GM18868 (cell line): ENCODE measurements around the gene TUBGCP5.
"Not testable (repeated sequence)": the region's sequence is repeated elsewhere in the genome, so short reads cannot be mapped to it uniquely, and the experiment has no call there.

Experiments used
- ATAC-seq: cut with Tn5 transposase; IDR thresholded peaks from one replicate; pipeline ENCODE4 v1.9.1; 2021; ENCODE audit warnings: mild to moderate bottlenecking, moderate library complexity; ENCODE audit not compliant: unreplicated experiment

Gene TUBGCP5

GRCh38 chr15:23043535-23043934 is 4.2 kb upstream of the TUBGCP5 start:
- not testable (repeated sequence) for ATAC-seq

- not testable (repeated sequence) for ATAC-seq
These were observed 2.4 kb upstream of the TUBGCP5 start for GRCh38 chr15:23041736-23042135.

- peak; percentile 12 for ATAC-seq
These were observed 530 bp upstream of the TUBGCP5 start for GRCh38 chr15:23039917-23040281.

DNA sequence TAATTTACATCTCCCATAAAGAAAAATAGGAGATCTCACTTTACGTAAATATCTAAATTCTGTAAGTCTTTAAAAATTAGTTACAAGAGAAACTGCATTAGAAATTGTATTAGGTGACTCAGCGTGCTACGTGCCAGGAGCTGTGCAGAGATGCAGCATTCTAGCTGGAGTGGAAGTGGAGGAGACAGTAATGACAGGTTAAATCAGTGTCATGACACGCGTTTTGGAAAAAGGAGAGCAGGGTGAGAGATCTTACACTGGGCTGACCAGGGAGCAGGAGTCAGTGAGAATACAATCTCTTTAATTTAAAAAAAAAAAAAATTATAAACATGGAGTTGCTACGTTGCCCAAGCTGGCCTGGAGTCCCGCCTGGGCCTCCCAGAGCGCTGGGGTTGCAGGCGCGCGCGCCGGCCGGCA is 635 bp downstream of the TUBGCP5 start:
- peak; percentile 22 for ATAC-seq

GRCh38 chr15:23035964-23036566 is 3.3 kb downstream of the TUBGCP5 start:
- ATAC-seq, result peak; percentile 15

DNA sequence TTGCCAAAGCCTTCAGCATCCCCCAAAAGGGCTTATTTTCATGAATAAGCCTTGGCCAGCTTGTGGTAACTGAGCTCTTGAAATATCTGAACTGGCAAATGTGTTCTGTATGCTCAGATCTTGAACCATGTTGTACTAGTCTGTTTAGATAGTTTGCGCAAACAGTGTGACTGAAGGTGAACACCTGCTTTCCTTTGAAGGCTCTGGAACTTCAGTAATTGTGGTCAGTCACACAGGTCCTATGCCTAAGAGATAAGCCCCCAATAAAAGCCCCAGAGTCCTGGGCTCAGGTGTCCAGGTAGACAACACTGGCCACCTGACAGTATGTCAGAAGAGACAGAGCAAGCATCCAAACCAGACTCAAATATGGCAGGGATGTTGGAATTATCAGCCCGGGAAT is 5.4 kb downstream of the TUBGCP5 start:
- no peak for ATAC-seq

DNA sequence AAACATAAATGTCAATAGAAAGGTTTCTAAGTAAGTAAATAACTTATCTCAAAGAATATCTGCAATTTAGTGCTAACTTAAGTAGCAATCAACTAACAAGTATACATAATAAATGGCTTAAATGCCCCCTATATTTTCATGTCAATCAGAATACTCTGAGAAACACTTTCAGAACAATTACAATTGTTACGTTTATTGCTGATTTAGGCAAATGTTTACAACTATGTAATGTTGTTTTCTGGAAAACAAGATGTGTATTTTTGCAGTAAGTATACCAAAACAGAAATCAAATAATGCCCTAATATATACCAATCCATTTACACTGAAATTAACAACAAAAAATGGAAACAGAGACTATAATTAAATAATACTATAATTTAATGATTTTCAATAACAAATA is 13.2 kb downstream of the TUBGCP5 start:
- ATAC-seq, result no peak

DNA sequence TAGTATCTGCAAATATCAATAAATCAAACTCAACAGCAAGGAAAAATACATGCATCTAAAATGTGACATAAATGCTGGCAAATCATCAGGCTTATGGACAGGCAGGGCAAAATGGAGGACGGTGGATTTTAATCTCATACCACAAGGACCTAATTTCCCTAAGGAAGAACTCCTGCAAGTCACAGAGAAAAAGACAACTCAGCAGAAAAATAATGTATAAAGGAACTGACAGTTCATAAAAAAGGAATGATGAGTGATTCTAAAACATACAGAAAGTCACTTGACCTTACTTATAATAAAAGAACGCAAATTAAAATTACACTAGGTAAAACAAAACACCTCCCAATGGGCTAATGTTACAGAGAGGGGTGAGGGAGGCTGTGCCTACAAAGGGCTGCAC is 17.2 kb downstream of the TUBGCP5 start:
- no peak for ATAC-seq

DNA sequence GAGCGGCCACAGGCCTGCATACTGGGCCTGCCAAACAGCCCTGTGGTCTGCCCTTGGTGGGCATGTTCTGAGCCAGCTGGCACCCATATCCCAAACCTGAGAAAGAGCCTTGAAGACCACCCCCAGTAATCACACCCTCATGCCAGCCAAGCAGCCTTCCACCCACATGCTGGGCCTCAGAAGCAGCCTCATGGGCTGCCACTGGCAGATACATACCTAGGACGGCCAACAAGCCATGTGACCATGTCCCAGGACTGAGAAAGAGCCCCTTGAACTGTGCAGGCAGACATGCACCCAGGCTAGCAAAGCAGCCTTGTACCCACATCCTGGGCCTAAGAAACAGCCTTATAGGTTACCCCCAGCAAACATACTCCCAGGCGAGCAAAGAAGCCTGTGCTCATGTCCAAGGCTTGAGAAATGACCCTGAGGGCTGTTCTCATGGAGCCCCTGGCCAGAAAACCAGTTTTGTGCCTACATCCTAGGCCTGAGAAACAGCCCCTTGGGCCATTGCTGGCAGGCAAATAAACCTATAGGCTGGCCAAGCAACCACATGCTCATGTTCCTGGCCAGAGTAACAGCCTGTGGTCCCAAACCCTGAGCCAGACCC is 24.9 kb downstream of the TUBGCP5 start:
- ATAC-seq, result no peak

DNA sequence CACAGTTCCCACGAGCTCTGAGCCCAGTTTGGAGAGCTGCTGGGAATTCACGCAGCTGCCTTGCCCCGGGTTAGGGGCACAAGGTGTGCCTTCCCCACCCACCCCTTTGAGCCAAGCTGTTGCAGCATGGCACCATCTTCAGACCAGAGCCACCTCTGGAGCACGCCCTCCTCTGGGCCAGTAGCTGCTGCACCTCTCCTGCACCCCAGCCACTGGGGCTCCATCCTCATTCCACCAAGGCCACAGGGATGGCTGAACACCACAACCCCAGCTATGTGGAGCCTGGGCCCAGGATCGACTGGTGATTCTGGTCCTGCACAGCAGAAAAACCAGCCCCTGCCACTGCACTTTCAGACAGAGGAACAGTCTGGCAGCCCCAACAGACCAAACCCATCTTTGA is 25.7 kb downstream of the TUBGCP5 start:
- ATAC-seq, result no peak

- not testable (repeated sequence) for ATAC-seq
These were observed 26.8 kb downstream of the TUBGCP5 start for GRCh38 chr15:23012616-23013015.

DNA sequence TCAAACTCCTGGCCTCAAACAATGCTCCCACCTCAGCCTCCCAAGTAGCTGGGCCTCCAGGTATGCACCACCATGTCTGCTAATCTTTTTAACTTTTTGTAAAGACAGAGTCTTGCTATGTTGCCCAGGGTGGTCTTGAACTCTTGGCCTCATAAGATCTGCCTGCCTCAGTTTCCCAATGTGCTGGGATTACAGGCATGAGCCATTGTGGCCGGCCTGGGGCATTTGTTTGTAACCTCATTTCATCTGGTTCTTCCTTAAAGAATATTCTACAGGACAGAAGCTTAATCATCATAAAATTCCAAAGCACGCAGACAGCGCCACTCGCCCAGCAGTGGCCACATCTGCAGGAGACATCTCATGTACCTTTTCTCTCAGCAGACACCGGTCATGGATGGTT is 35.6 kb downstream of the TUBGCP5 start:
- ATAC-seq, result no peak

GRCh38 chr15:23002920-23003319 is 36.4 kb downstream of the TUBGCP5 start:
- ATAC-seq, result no peak

GRCh38 chr15:22995795-22996194 is 43.6 kb downstream of the TUBGCP5 start:
- no peak for ATAC-seq

- no peak for ATAC-seq
These were observed 47.4 kb downstream of the TUBGCP5 start for GRCh38 chr15:22992024-22992326.

GRCh38 chr15:22989576-22990477 is 49.5 kb downstream of the TUBGCP5 start:
- ATAC-seq, result no peak

DNA sequence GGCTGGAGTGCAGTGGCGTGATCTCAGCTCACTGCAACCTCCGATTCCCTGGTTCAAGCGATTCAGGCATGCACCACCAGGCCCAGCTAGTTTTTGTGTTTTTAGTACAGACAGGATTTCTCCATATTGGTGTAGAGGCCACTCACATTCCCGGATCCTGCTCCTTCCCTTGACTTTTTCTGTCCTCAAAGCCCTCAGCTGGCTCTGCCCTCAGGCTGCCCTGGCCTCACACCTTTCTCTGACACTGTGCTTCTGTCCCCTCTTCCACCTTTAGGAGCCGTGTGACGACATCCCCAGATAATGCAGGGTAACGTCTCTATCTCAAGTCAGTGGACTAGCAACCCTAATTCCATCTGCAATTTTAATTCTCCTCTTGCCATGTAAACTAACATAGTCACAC is 50.6 kb downstream of the TUBGCP5 start:
- no peak for ATAC-seq

GRCh38 chr15:22981931-22982330 is 57.4 kb downstream of the TUBGCP5 start:
- ATAC-seq, result not testable (repeated sequence)

DNA sequence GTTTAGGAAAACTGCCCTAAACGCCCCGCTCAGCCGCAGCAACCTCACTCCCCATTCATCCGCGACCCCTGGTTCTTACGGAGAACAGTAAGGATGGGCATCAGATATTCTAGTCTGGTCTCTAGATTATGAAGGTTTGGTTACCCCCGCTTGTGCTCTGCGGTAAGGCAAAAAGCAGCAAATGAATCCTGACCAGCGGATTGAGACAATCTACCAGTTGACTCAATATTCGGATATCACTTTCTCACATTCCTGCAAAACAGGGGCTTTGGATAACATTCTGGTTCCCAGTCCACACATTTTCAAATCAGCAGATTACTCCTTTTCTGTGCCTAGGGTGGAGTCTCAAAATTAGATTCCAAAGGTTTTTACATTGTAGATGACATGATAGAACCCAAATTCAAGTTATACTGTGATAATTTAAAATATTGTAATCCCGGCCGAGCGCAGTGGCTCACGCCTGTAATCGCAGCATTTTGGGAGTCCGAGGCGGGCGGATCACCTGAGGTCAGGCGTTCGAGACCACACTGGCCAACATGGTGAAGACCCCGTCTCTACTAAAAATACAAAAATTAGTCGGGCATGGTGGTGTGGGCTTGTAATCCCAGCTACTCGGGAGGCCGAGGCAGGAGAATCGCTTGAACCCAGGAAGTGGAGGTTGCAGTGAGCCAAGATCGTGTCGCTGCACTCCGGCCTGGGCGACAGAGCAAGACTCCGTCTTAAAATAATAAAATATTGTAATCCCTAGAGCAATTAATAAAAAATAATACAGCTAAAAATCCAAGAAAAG is 58.1 kb downstream of the TUBGCP5 start:
- no peak for ATAC-seq

DNA sequence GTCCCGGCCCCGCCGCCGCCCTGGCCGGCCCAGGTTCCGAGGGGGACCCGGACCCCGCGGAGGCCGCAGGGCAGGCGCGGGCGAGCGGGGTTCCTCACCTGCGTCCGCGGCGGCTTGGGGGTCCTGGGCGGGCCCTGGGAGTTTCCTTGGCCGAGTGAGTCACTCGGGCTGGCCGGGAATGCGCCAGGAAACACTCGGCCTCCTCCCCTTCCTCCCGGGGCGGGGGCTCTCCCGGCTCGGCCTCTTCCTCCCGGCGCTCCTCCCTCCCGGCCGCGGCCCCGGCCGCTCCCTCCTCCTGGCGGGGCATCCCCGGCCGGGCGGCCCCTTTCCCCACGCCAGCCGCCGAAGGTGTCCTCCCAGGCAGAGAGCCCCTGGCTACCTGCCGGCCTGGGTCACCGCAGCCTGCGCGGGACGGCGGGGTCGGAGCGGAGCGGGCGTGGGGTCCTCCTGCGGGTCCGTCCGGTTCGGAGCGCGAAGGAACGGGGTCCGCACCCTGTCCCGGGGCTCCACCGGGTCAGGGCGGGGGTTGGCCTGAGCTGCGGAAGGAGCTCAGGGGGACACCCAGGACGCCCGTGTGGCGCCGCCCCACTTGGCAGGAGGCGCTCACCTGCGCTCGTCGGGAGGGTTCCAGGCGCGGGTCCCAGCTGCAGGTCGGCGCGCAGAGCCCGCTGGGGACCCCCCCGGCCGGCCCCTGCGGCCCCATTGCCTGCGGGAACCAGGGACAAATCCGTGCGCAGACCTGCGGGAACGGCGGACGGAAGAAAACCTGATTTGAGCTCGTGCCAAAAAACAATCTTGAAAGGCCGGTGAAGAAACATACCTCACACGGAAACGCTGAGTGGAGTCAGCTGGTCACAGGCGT is 58.9 kb downstream of the TUBGCP5 start, which contains the start of gene CYFIP1:
CYFIP1 (minus strand) TSS at position 180 of the 862 bp plus-strand sequence. CDS start 33,083 bp downstream, outside the sequence.
- peak; percentile 68 for ATAC-seq
